GM19238 (cell line): Measurements from ENCODE around the gene FAM131C.
"Not testable (repeated sequence)": the region's sequence is repeated elsewhere in the genome, so short reads cannot be mapped to it uniquely, and the experiment has no call there.

Experiments used
- DNase-seq: peaks from one replicate; pipeline ENCODE4 v3.0.0; 2011; ENCODE audit warnings: low spot score; ENCODE audit not compliant: insufficient read length

FAM131C gene

DNA sequence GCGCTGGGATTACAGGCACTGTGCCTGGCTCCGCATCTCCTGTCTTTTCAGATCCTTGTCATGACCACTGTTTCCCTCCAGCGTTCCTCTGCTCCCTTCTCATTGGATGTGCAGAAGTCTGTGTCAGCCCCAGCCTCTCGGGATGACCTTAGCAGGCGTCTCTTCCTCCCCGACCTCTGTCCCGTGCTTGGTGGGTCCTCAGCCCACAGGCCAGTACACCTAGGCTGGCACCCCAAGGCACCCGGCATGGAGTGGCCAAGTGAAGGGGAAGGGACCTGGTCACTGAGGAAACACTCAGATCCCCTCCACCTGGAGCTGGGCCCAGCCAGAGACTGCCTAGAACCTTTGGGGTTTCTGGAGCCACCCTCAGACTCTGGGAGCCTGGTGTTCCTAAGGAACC, 32.3 kb downstream of the FAM131C start:
- DNase-seq = no peak

DNA sequence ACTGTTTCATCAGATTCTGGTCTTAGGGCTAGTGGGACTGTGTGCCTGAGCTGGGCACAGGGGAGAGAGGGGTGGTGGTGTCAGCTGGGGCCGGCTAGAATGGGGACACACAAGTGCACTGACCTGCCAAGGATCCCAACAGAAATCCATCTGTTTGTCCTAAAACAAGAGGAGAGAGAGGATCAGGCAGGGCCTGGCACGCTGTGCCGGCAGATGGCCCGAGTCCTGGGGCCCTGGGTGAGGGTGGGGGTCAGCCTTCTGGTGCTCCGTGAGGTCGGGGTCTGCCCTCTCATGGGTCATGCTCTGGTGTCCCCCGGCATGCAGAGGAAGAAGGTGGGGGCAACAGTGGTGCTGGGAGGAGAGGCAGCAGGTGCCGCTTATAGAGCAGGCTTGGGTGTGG, 33.6 kb downstream of the FAM131C start:
- not testable (repeated sequence) for DNase-seq

DNA sequence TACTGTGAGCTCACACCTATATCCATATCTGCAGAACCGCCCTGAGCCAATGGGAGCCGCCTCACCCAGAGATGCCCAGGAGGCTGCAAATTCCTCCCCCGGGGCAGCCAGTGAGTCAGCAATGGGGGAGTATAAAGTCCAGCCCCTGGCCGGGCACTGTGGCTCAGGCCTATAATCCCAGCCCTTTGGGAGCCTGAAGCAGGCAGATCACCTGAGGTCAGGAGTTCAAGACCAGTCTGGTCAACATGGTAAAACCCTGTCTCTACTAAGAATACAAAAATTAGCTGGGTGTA, 34.9 kb downstream of the FAM131C start:
- no peak for DNase-seq

DNA sequence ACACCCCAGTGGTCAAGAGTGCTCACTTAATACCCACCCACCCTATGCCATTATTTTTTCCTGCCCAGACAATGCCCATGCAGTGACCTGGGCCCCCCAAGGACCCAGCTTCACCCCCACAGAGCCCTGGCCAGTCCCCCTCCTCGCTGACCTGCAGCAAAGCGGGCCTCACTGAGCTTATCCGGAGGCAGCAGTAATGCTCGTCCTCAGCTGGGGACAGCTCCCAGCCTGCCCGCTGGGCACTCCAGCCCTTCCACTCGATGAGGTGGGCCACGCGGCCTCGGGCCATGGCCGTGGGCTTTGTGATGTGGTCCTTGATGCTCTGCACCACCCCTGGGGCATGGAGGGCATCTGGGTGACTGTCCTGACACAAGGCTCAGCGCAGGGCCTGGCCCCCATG, 37.0 kb downstream of the FAM131C start:
- DNase-seq = not testable (repeated sequence)

DNA sequence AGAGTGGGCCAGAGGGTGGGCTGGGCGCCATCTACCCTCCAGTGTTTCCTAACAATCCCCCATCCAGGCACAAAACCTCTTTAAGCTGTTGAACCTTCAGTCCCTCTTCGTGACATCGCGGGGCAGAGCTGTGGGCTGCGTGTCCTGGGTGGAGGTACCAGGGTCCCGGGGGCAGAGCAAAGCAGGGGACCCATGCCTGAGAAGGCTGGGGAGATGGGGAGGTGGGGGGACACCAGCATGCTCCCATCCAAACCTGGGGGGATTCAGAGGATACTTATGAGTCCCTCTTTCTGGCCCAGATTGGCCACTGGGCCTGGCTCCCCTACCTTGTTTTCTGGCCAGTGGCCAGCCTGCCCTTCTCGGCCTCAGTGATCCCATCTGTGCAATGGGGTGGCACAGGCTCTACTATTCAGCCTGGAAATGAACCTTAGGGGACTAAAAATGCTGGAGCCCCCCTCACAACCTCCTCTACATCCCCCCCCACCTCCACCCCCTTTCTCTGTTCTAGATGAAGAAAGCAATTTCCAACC, 40.3 kb downstream of the FAM131C start:
- DNase-seq = not testable (repeated sequence)

DNA sequence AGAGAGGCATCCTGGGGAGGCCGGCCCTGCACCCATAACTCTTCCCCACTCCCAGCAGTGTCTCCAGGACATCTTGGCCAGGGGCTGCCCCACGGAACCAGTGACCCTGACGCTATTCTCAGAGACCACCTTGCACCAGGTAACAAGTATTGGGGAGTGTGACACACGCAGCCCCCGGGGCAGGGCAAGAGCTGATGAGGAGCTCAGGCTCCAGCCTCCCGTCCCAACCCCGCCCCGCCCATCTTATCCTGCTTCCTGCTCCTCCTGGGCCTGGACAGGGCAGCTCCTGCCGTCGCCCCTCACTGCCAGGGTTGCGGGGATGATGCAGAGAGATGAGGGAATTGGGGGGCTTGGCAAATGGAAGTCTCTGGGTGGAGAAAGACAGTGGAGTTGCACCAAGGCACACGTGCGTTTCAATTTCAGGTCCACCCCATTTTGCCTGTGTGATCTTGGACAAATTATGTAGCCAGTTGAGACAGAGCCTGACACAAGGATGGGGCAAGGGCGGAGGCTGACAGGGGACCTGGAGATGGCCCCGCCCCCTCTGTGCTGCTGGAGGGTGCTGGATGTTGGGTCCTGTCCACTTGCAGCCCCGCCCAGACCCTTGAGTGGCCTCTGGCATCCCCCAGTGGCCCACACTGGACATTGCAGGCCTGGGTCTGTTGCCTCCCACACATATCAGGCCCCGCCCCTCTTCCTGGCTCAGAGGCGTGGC, 40.9 kb downstream of the FAM131C start:
- DNase-seq = peak; percentile 82

DNA sequence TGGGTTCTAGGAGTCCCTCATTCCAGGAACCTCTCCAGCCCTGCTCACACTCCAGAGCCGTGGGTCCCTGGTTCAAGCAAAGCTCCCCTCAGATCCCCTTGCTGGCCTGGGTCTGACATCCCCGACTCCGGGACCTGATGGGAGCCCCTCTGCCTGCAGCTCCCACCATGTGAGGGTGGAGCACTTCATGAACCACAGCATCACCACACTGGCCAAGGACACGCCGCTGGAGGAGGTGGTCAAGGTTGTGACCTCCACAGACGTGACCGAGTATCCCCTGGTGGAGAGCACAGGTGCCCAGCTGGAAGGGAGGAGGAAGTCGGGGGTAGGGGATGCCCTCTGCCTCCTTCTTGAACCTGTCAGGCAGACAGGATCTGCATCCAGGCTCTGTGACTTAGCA, 41.9 kb downstream of the FAM131C start:
- no peak for DNase-seq

DNA sequence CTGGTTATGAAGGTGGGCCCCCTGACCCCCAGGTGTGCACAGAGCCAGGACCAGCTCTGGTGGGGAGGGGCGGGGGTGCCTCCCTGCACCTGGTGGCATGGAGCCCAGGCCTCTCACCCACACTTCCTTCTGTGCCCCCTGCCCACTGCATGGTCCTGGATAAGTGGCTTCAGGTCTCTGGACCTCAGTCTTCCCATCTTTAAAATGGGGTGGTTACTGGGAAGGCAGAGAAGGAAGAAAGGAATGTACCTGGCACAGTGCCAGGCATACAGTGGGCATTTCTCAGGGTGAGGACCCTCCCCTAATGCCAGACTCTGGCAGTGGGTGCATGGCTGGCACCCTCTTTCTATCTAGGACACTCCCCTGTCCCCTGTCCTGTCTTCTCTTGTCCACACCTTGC, 44.2 kb downstream of the FAM131C start:
- DNase-seq = no peak

DNA sequence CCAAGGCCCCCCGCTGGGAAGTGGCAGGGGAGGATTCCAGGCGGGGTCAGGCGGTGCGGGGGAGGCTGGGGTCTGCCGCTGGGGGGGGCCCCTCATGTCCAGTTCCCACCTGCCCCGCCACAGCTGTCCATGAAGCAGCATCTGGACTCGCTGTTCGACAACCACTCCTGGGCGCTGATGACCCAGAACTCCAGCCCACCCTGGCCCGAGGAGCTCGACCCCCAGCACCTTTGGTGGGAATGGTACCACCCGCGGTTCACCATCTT, 44.5 kb downstream of the FAM131C start:
- not testable (repeated sequence) for DNase-seq

DNA sequence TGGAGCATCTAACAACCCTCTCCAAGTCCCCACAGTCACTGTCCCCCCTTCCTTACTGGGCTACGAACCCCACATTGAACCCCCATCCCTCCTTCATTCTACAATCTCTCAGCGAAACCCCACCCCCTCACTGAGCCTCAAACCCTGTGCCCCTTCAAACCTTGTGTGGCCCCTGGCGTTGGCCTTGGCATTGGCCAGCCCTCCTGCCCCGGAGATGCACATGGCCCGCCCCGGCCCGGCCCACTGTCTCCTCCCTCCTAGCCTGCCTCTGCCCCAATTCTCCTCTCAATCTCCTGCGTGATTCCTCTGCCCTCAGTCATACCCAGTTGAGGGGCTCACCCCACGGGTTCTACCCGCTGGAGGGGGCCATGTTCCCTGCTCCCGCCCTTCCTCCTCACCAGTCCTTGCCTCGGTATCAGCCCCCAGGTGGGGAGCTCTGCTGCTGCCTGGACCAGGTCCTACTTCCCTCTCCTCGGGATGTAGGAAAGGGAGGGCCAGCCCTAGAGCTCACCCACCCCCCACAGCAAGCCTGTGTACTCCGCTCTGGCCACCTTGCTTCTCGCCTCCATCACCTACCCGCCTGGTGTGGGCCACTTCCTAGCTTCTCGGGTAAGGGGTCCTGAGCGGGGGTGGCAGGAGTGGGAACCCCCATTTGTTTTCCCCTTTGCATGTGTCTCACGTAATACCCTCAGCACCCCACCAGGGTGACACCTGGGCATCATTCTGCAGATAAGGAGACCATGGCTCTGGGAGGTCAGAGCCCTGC, 45.0 kb downstream of the FAM131C start:
- DNase-seq = no peak

DNA sequence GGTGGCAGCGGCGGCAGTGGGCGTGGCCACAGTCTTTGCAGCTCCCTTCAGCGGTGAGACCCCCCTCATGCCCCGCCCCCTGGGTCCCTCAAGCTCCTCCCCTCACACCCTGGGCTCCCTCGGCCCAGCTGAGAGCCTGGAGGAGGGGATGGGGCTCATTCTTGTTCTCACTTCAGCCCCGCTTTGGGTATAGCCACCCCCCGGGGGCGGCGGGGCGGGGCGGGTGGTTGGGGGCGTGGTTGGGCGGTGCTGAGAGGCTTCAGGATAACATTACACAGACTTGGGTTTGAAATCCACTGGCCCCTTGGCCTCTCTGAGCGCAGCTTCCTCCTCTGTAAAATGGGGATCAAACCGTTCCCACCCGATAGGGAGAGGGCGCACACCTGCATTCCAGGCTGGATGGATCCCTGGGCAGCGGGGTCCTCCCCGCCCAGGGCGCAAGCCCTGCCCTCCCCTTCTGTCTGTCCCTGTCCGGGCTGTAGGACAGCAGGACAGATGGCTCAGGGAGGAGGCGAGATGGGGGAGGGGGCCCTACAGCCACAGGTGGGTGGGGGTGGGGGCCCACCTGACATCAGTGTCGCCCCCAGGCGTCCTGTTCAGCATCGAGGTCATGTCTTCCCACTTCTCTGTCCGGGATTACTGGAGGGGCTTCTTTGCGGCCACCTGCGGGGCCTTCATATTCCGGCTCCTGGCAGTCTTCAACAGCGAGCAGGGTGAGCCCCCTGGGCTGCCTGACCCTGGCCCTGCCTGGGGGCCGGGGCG, 46.5 kb downstream of the FAM131C start:
- DNase-seq = no peak

DNA sequence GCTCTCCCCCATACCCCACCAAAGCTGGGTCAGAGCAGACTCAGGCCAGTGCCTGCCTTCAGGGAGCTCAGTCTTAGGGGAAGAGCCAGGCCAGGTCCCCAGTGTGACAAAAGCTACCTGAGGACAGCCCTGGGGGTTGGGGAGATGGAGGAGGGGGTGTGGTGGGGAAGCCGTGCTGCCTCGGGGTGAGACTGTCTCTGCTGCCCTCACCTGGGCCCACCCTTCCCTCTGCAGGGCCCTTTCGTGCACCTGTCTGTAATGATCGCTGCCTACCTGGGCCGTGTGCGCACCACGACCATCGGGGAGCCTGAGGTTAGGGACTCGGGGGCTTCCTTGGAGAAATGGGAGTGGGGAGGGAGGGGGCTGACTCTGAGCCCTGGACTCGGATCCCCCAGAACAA, 47.1 kb downstream of the FAM131C start:
- not testable (repeated sequence) for DNase-seq

DNA sequence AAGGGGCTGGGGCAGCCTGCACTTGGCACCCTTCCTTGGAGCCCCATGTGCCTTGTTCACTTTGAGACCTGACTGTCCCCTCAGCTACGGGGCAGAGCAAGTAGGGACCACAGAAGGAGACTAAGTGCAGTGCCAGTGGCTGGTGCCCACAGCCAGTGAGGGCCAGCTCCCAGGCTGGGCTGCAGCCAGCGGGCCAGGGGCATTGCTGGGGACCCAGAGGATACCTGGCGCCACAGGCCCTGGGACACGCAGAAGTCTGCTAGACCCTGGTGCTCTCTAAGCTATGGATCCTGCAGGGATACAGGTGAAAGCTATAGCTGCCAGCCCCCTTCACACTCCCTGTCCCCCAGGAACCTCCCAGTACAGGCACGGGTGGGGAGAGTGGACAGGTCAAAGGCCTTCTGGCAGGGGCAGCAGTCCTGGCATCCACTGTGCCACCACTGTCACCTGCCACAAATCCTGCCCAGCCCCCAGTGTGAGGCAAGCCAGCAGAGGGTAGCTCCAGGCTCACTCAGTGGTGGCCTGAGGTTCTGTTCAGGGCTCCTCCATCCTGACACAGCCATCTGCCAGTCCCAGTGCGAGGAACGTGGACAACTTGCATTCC, 50.3 kb downstream of the FAM131C start:
- DNase-seq = no peak

DNA sequence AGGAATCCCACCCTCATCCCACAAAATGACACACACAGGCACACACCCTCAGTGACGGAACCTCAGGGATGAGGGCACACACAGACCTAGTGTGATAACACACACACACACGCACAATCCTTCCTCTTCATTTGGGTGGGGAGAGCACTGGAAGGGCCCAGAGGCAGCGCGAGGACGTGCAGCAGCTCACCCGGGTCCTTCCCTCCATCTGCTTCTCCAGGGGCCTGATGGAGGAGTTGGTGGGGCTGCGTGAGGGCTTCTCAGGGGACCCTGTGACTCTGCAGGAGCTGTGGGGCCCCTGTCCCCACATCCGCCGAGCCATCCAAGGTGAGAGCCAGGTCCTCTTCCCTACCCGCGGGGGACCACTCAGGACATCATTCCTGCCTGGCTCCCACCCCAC, 51.1 kb downstream of the FAM131C start:
- no peak for DNase-seq

DNA sequence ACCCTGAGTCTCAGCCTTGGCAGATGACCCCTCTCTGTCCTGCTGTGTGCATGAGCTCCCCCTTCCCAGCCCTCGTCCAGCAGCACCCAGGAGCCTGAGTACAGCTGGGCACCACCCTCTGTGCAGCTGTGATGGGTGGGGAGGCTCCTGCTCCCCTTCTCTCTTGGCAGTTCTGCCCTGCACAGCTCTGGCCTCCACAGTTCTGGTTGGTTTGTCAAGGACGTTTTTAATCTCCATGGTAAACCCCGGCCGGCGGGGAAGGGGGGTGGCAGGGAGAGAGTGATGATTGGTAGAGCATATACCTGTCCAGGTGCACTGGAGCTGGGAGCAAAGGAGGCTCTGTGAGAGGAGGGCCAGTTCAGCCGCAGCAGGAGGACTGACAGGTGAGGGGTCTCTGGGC, 51.8 kb downstream of the FAM131C start, which contains the start of gene CLCNKA:
Gene CLCNKA (plus strand): TSS at position 356 of the 400 bp plus-strand sequence. CDS start 584 bp downstream, outside the sequence.
- no peak for DNase-seq

DNA sequence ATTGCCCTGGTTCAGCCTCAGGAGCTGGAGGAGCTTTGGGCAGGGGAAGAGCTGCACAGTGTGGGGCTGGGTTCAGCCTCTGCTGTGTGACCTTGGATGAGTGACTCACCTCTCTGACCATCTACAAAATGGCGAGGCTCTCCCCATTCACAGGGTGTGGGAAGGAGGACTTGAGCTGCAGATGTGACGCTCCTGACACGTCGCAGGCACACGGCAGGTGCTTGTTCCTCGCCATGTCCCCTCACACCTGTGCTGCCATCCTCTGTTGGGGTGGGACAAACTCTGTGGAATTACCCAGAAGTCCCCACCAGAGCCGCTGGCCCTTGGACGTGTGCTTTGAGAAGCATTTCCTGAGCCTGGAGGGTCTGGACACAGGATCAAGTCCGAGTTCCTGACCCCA, 52.6 kb downstream of the FAM131C start:
- DNase-seq = not testable (repeated sequence)

DNA sequence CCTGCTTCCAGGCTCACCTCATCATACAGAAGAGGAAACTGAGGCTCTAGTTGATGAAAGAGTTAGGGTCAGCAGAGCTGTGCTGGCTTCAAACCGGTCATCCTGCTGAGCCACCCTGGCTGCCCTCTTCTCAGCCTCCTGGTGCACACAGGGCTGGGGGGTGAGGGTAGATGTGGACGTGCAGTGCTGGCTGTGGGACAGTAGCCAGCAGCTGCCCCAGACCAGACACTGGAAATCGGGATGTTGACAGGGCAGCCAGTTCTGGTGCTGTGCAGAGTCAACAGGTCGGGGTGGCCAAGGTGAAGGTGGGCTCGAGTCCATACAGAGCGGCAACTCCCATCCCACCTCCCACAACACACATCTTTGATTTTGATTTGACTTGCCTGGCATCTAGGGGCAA, 53.1 kb downstream of the FAM131C start:
- no peak for DNase-seq

DNA sequence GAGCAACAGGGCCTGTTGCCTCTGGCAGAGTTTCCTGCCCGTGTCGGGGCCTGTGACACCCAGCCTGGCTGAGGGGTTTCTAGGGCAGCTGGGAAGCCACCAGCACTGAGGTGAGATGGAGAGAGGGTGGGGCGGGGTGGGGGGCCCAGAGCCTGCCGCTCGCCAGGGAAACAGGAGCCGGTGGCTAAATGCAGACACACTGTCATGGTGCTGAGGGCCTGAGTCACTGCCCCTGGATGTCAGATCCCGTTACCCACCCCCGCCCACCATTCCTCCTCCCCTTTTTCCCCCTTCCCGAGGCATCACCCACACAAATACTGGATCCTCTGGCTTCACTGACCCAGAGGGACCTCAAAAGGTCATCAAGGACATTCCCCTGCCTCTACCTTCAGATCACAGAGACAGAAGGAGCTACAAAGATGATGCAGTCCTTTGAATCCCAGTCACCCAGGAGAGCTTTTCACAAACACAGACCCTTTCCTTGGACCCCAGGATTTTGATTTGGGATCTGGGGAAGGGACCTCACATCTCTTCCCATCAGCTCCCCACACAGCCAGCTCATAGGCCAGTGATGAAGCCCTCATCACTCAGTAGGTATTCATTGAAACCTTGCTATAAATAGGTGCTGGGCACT, 53.7 kb downstream of the FAM131C start:
- no peak for DNase-seq

DNA sequence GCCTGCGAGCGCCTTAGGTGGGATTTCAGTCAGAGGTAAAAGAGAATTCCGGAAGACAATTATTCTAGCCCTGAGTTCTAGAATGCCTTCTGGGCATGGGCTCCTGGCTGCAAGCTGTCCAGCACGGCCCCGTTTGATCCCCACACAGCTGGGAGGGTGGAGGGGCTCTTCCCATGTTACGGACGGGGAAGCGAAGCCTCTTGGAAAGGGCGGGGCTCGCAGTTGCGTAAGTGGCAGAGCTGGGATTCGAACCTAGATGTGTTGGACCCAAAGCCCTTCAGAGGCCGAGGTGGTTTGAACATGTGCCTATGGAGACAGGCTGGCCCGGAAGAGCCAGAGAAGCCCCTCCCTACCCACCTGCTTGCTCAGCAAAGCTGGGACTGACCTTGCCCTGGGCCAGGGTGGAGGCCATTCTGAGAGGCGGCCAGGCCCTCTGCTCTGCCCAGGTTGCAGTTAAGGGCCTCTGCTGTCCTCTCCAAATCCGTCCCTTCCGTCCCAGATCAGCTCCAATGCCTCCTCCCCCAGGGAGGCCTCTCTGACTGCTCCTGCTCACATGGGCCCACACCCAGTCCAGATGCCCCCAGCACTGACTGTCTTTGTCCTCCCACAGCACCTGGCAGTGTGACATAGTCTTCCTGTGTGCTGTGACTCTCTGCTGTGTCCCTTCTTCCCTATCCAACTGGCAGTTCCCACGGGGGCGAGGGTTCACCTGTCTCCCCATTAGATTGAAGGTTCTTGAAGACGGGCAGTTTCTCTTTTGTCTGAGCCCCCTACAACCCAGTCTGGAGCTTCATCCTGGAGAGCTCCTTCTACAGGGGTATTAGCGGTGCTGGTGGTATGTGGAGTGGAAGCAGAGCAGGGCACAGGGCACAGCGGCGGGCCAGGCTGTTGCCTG, 54.5 kb downstream of the FAM131C start:
- DNase-seq = no peak

DNA sequence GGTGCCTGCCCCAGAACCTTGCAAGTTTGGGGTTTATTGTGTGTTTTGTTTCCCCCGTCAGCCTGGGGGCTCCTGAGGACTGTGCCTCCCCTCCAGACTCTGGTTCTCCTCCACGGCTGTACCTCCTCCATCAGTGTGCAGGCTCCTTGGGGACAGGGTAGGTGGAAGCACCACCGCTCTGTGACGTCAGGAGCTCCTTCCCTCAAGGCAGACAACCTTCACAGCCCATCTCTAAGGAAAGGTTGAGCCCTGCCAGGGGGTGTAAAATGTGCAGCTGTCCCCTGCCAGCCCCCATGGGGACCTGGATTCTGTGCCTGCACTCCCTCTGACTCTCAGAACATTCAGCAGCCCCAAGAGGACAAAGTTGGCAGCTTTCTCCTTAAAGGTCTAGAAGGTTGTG, 55.1 kb downstream of the FAM131C start:
- DNase-seq = no peak
